IMR-90 (cell line): Measurements from ENCODE around the gene ACYP1. TPM values are rescaled to one million over a fixed set of nuclear protein-coding genes. Genes with fewer than 3 reads are reported as not detected.

Source experiments
- ATAC-seq: fragments of 200-7000 bp; cut with Tn5 transposase; 2 replicates; pipeline ENCODE4 v1.9.1; 2020; ENCODE audit warnings: low read depth, mild to moderate bottlenecking, moderate library complexity
- BruUV-seq: library from RNA; stranded (reverse); fragments of 400-500 nt; replicated peaks from 2 replicates; lab custom pipeline; 2021; lab: Mats Ljungman, UMichigan
- CTCF ChIA-PET: fragments of 300-600 bp; formaldehyde crosslinking; extraction: SDS; loops from one replicate; lab custom pipeline; 2021; ENCODE audit warnings: antibody characterized with exemption; lab: Yijun Ruan, JAX
- POLR2A ChIA-PET: fragments of 300-600 bp; sonication (Branson Sonifier 250); formaldehyde crosslinking; loops from one replicate; lab custom pipeline; 2022; ENCODE audit warnings: antibody characterized with exemption; ENCODE audit not compliant: unreplicated experiment; lab: Charles Lee
- DNase-seq: peaks from one replicate; pipeline ENCODE4 v3.0.0; 2013
- H2AFZ ChIP-seq: replicated peaks from 2 replicates; pipeline ENCODE3; 2013; ENCODE audit warnings: low read length, mild to moderate bottlenecking; ENCODE audit not compliant: poor library complexity
- H2AK5ac ChIP-seq: 2 replicates; pipeline ENCODE4 v1.6.1; 2013; ENCODE audit warnings: low read depth, low read length, inconsistent platforms
- H2AK9ac ChIP-seq: replicated peaks from 2 replicates; pipeline ENCODE3; 2013; ENCODE audit warnings: mild to moderate bottlenecking, low read depth, low read length, moderate library complexity; ENCODE audit not compliant: poor library complexity
- H2BK120ac ChIP-seq: 2 replicates; pipeline ENCODE4 v1.6.1; 2013; ENCODE audit warnings: low read depth, low read length, inconsistent platforms
- H2BK15ac ChIP-seq: 3 replicates; pipeline ENCODE4 v1.6.1; 2013; ENCODE audit warnings: low read depth, low read length, inconsistent platforms
- H2BK20ac ChIP-seq: 2 replicates; pipeline ENCODE4 v1.6.1; 2013; ENCODE audit warnings: low read depth, mild to moderate bottlenecking, inconsistent platforms, low read length, moderate library complexity
- H2BK5ac ChIP-seq: 2 replicates; pipeline ENCODE4 v1.6.1; 2013; ENCODE audit warnings: mild to moderate bottlenecking, low read depth, low read length, inconsistent platforms; ENCODE audit not compliant: poor library complexity, severe bottlenecking
- H3K14ac ChIP-seq: replicated peaks from 2 replicates; pipeline ENCODE4 v1.6.1; 2013; ENCODE audit warnings: low read depth, low read length, inconsistent platforms
- H3K18ac ChIP-seq: 2 replicates; pipeline ENCODE4 v1.6.1; 2013; ENCODE audit warnings: low read depth, low read length, control low read depth
- H3K23ac ChIP-seq: 2 replicates; pipeline ENCODE4 v1.6.1; 2013; ENCODE audit warnings: low read depth, low read length, inconsistent platforms
- H3K27ac ChIP-seq: 2 replicates; pipeline ENCODE4 v1.5.1; 2013; ENCODE audit warnings: mild to moderate bottlenecking, control low read depth, low read length; ENCODE audit not compliant: insufficient read depth
- H3K27me3 ChIP-seq: 2 replicates; pipeline ENCODE4 v1.6.1; 2013; ENCODE audit warnings: low read length; ENCODE audit not compliant: control insufficient read depth, insufficient read depth
- H3K36me3 ChIP-seq: 2 replicates; pipeline ENCODE4 v1.6.1; 2013; ENCODE audit warnings: low read length, mixed read lengths; ENCODE audit not compliant: control insufficient read depth, insufficient read depth
- H3K4ac ChIP-seq: 2 replicates; pipeline ENCODE4 v1.6.1; 2013; ENCODE audit warnings: low read depth, low read length, inconsistent platforms
- H3K4me1 ChIP-seq: 2 replicates; pipeline ENCODE4 v1.6.1; 2013; ENCODE audit warnings: low read length, mixed read lengths; ENCODE audit not compliant: control insufficient read depth, insufficient read depth
- H3K4me2 ChIP-seq: 2 replicates; pipeline ENCODE4 v1.6.1; 2013; ENCODE audit warnings: low read depth, mild to moderate bottlenecking, control low read depth, low read length, moderate library complexity
- H3K4me3 ChIP-seq: 2 replicates; pipeline ENCODE4 v1.5.1; 2013; ENCODE audit warnings: low read depth, mild to moderate bottlenecking, control low read depth, low read length, moderate library complexity; ENCODE audit not compliant: insufficient read depth
- H3K56ac ChIP-seq: 2 replicates; pipeline ENCODE4 v1.6.1; 2013; ENCODE audit warnings: low read length, inconsistent platforms; ENCODE audit not compliant: insufficient read depth; ENCODE audit errors: extremely low read depth
- H3K79me1 ChIP-seq, 2 experiments: 2 replicates each; pipeline ENCODE4 v1.6.1; 2013; ENCODE audit warnings: low read length in 2 of 2, inconsistent platforms in 1 of 2, low read depth in 1 of 2
- H3K9ac ChIP-seq: 2 replicates; pipeline ENCODE4 v1.6.1; 2013; ENCODE audit warnings: low read depth, low read length, control low read depth
- H3K9me1 ChIP-seq: 2 replicates; pipeline ENCODE4 v1.6.1; 2013; ENCODE audit warnings: low read length, inconsistent platforms; ENCODE audit not compliant: insufficient read depth
- H3K9me3 ChIP-seq: 2 replicates; pipeline ENCODE4 v1.6.1; 2013; ENCODE audit warnings: low read length; ENCODE audit not compliant: control insufficient read depth, insufficient read depth
- H4K20me1 ChIP-seq: 2 replicates; pipeline ENCODE4 v1.6.1; 2013; ENCODE audit warnings: low read length, inconsistent platforms; ENCODE audit not compliant: insufficient read depth
- H4K5ac ChIP-seq: 2 replicates; pipeline ENCODE4 v1.6.1; 2013; ENCODE audit warnings: mild to moderate bottlenecking, low read depth, low read length, control low read depth
- H4K8ac ChIP-seq, 2 experiments: 2 replicates each; pipeline ENCODE4 v1.6.1; 2013; ENCODE audit warnings: low read depth in 2 of 2, low read length in 2 of 2, control low read depth in 1 of 2, inconsistent platforms in 1 of 2
- H4K91ac ChIP-seq: 2 replicates; pipeline ENCODE4 v1.6.1; 2013; ENCODE audit warnings: low read depth, low read length, inconsistent platforms; ENCODE audit not compliant: insufficient read depth
- MAFK ChIP-seq: IDR thresholded peaks from 2 replicates; pipeline ENCODE4 v1.6.1; 2012; ENCODE audit warnings: low read depth, low read length, improper control_type of control experiment
- SMC3 ChIP-seq: fragments of 150-350 bp; IDR thresholded peaks from 2 replicates; pipeline ENCODE4 v1.6.1; 2016; ENCODE audit warnings: low read depth, mild to moderate bottlenecking, antibody characterized with exemption, low read length, moderate library complexity
- WGBS, 2 experiments: methylation state at CpG; one replicate each; pipeline versions ENCODE4 v1.1.5 to v1.1.7; 2013; ENCODE audit warnings: missing lambda C conversion rate in 2 of 2; ENCODE audit not compliant: insufficient read length in 1 of 2; ENCODE audit errors: extremely low coverage in 2 of 2; 5-methylcytosine and 5-hydroxymethylcytosine counted together
- dilution Hi-C: fragments of 300-500 bp; cut with HindIII; formaldehyde crosslinking; loops from one replicate; pipeline ENCODE4 v1.14.3; 2018; ENCODE audit warnings: low sequenced_read_pairs; ENCODE audit not compliant: unreplicated experiment
- in situ Hi-C: fragments of 300-500 bp; cut with MboI; formaldehyde crosslinking; loops from 3 replicates; pipeline ENCODE4 v1.14.3; 2019; ENCODE audit warnings: low sequenced_read_pairs, inconsistent platforms, mixed read lengths
- intact Hi-C: fragments of 100-400 bp; cut with micrococcal nuclease; formaldehyde crosslinking; loops from 2 replicates; pipeline ENCODE4 v1.10.0; 2022
- polyA plus RNA-seq, 3 experiments: library from polyadenylated mRNA; depleted of rRNA; stranded (reverse); fragments of >200 nt; gene quantifications; 2 replicates each; pipeline ENCODE4 v1.2.3, GENCODE V29; 2012; ENCODE audit warnings: low replicate concordance in 1 of 3
- total RNA-seq: library from RNA; depleted of rRNA; stranded (reverse); fragments of >200 nt; gene quantifications from 2 replicates; pipeline ENCODE4 v1.2.3, GENCODE V29; 2012
- TF ChIP-seq, protein P1 (sequence below): conservative IDR thresholded peaks from 2 replicates; pipeline ENCODE4 v1.5.1; 2012; ENCODE audit warnings: mild to moderate bottlenecking, low read depth, low read length, improper control_type of control experiment
- TF ChIP-seq, protein P2 (sequence below): fragments of 150-350 bp; IDR thresholded peaks from 2 replicates; pipeline ENCODE4 v1.6.1; 2017; ENCODE audit warnings: mild to moderate bottlenecking, antibody characterized with exemption, low read length, low read depth

Gene ACYP1
- total and polyA plus RNA-seq, 2 of the 4 experiments (the other 2 are of a cell fraction): 4.1 to 24.0 TPM

DNA sequence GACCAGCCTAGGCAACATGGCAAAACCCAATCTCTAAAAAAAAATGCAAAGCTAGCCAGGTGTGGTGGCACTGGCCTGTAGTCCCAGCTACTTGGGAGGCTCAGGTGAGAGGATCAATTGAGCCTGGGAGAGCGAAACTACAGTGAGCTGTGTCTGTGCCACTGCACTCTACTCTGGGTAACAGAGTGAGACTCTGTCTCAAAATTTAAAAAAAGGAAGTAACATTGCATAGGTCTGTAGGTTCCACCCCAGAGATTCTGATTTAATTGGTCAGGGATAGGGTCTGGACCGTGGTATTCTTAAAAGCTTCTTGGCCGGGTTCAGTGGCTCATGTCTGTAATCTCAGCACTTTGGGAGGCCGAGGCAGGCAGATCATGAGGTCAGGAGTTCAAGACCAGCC lies 31.9 kb upstream of the ACYP1 start:
- TF ChIP-seq SMC3: no peak
- no peak for TF ChIP-seq MAFK
- TF ChIP-seq, protein P1, sequence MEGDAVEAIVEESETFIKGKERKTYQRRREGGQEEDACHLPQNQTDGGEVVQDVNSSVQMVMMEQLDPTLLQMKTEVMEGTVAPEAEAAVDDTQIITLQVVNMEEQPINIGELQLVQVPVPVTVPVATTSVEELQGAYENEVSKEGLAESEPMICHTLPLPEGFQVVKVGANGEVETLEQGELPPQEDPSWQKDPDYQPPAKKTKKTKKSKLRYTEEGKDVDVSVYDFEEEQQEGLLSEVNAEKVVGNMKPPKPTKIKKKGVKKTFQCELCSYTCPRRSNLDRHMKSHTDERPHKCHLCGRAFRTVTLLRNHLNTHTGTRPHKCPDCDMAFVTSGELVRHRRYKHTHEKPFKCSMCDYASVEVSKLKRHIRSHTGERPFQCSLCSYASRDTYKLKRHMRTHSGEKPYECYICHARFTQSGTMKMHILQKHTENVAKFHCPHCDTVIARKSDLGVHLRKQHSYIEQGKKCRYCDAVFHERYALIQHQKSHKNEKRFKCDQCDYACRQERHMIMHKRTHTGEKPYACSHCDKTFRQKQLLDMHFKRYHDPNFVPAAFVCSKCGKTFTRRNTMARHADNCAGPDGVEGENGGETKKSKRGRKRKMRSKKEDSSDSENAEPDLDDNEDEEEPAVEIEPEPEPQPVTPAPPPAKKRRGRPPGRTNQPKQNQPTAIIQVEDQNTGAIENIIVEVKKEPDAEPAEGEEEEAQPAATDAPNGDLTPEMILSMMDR: no peak
- TF ChIP-seq, protein P2, sequence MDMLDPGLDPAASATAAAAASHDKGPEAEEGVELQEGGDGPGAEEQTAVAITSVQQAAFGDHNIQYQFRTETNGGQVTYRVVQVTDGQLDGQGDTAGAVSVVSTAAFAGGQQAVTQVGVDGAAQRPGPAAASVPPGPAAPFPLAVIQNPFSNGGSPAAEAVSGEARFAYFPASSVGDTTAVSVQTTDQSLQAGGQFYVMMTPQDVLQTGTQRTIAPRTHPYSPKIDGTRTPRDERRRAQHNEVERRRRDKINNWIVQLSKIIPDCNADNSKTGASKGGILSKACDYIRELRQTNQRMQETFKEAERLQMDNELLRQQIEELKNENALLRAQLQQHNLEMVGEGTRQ: no peak
- no peak overlapping the region for H3K27ac ChIP-seq
- no peaks in the 10 kb centered on the region for H3K27me3 ChIP-seq
- no TSS peak for BruUV-seq
- peaks cover 0 to 3% of the 10 kb centered on the region in 2 experiments; a peak in 2 of 4 replicates for H3K79me1 ChIP-seq
- ChIA-PET CTCF (interaction anchor here (0.7 kb wide), 1 partner anchor 203 kb away, joined by 5 read pairs; no protein-coding TSS in a partner anchor), POLR2A (no interaction called here)
- DNase-seq (no peak), ATAC-seq (no peak)
- in situ Hi-C loops (no loop called here), intact Hi-C loops (no loop called here), dilution Hi-C loops (no loop called here)
- no peak overlapping the region for H4K8ac ChIP-seq
- H3K14ac ChIP-seq: no peak overlapping the region
- H3K4me2 ChIP-seq: no peak overlapping the region
- H4K5ac ChIP-seq: no peak overlapping the region
- H3K4me3 ChIP-seq: no peak overlapping the region
- H4K20me1 ChIP-seq: no peaks in the 10 kb centered on the region
- H4K91ac ChIP-seq: no peak overlapping the region
- H3K4ac ChIP-seq: no peak overlapping the region
- H3K9me1 ChIP-seq: no peaks in the 10 kb centered on the region
- no peaks in the 10 kb centered on the region for H3K9me3 ChIP-seq
- H3K23ac ChIP-seq: no peak overlapping the region
- H2AK5ac ChIP-seq: no peak overlapping the region
- H2BK20ac ChIP-seq: no peak overlapping the region
- no peak overlapping the region for H2BK5ac ChIP-seq
- WGBS, 2 experiments: 100% methylated on average over 3 of the region's 4 CpGs; no CpG with 5 or more reads in 1 of the 2 experiments
- H3K56ac ChIP-seq: no peak overlapping the region
- H2BK120ac ChIP-seq: no peak overlapping the region
- H3K9ac ChIP-seq: no peak overlapping the region
- no peak overlapping the region for H3K18ac ChIP-seq
- no peak overlapping the region for H2AFZ ChIP-seq
- peaks cover 30% of the 10 kb centered on the region for H3K36me3 ChIP-seq
- 0 out of 2 replicates have a peak, but pooled peaks cover under 1% of the 10 kb centered on the region for H3K4me1 ChIP-seq
- no peak overlapping the region for H2AK9ac ChIP-seq
- H2BK15ac ChIP-seq: no peak overlapping the region
